ENCODE results near the gene ADGRD2. TPM values are rescaled to one million over a fixed set of nuclear protein-coding genes. Genes with fewer than 3 reads are reported as not detected.

Gene ADGRD2
- polyA plus RNA-seq, 2 of the 4 experiments (the other 2 are of a cell fraction) = not detected

- no peak for TF ChIP-seq ATOH8 (CRISPR knock-in tag; IDR thresholded peaks at IDR 0.05; ENCODE audit: low read depth)
- no peak for TF ChIP-seq PBX3 (IDR thresholded peaks at IDR 0.05)
- no peak for TF ChIP-seq REST (IDR thresholded peaks at IDR 0.05)
- TF ChIP-seq KDM1A (IDR thresholded peaks at IDR 0.05; ENCODE audit: low read depth) = no peak
These were observed 20.8 kb upstream of the ADGRD2 start (continued) for GRCh38 chr9:124429530-124429867.

GRCh38 chr9:124436320-124436719, 13.9 kb upstream of the ADGRD2 start:
- CTCF ChIA-PET = interaction anchor here (1.2 to 1.3 kb wide), 2 partner anchors 12 to 17 kb away, joined by 4 read pairs; no protein-coding TSS in a partner anchor

GRCh38 chr9:124437086-124437485, 13.2 kb upstream of the ADGRD2 start:
- TF ChIP-seq PBX3 (IDR thresholded peaks at IDR 0.05) (no peak), MAZ (IDR thresholded peaks at IDR 0.05; ENCODE audit: borderline replicate concordance, low read depth, low read length) (no peak), GATA3 (IDR thresholded peaks at IDR 0.05; ENCODE audit: borderline replicate concordance) (no peak), POLR2A (IDR thresholded peaks at IDR 0.05; ENCODE audit: low read length) (no peak), FOXS1 (CRISPR knock-in tag; IDR thresholded peaks at IDR 0.05) (no peak)
- Histone ChIP-seq H3K9me3 (no peaks in the 10 kb centered on the region; the same call in 2 of the 3 replicates), H3K4me2 (no peak overlapping the region), H3K4me1 (no peaks in the 10 kb centered on the region), H3K27ac (no peak overlapping the region), H3K4me3 (no peak overlapping the region)
- 89% methylated on average over 3 of the region's 3 CpGs for WGBS (ENCODE audit: missing lambda C conversion rate)
- POLR2A ChIA-PET = no interaction called here
- FAIRE-seq (no peak), DNase-seq (ENCODE audit: low read depth in 1 of 2, low spot score in 1 of 2) (no peak), ATAC-seq (no peak)
- CTCF ChIA-PET = interaction anchor here (1.2 to 1.3 kb wide), 3 partner anchors 13 to 78 kb away, joined by 3 to 4 read pairs (median 4); no protein-coding TSS in a partner anchor

More at GRCh38 chr9:124436320-124436719, 13.9 kb upstream of the ADGRD2 start:
- DNase-seq (ENCODE audit: low read depth in 1 of 2, low spot score in 1 of 2) = no peak
- Histone ChIP-seq H3K4me1 (no peaks in the 10 kb centered on the region), H3K4me3 (no peak overlapping the region), H3K9me3 (no peaks in the 10 kb centered on the region), H3K27ac (no peak overlapping the region), H3K4me2 (no peak overlapping the region)
- TF ChIP-seq FOSB (CRISPR knock-in tag; IDR thresholded peaks at IDR 0.05) (no peak), ATOH8 (CRISPR knock-in tag; IDR thresholded peaks at IDR 0.05; ENCODE audit: low read depth) (no peak), GATA3 (IDR thresholded peaks at IDR 0.05; ENCODE audit: borderline replicate concordance) (no peak), RCOR1 (IDR thresholded peaks at IDR 0.05; ENCODE audit: low read depth, low read length) (no peak), CBX2 (IDR thresholded peaks at IDR 0.05; ENCODE audit: borderline replicate concordance, low read depth) (no peak), BHLHE40 (IDR thresholded peaks at IDR 0.05; ENCODE audit: low read depth, low read length) (no peak), PBX3 (IDR thresholded peaks at IDR 0.05) (no peak)
- no peak for FAIRE-seq
- ATAC-seq = no peak
- POLR2A ChIA-PET = no interaction called here
